Trophoblast cell (in vitro differentiated cells and primary cell): ENCODE measurements around the gene TAOK1.
"Not testable (repeated sequence)": the region's sequence is repeated elsewhere in the genome, so short reads cannot be mapped to it uniquely, and the experiment has no call there.

Source experiments
- DNase-seq, 2 donors: peaks; one replicate each; pipeline ENCODE4 v3.0.0-alpha.2; 2016
- H2AFZ ChIP-seq: 2 replicates; pipeline ENCODE4 v1.6.1; 2013; ENCODE audit warnings: low read length, moderate library complexity, mild to moderate bottlenecking; ENCODE audit not compliant: insufficient read depth, poor library complexity
- H2AK5ac ChIP-seq: 2 replicates; pipeline ENCODE4 v1.6.1; 2013; ENCODE audit warnings: mild to moderate bottlenecking, low read length
- H2BK120ac ChIP-seq: 2 replicates; pipeline ENCODE4 v1.6.1; 2013; ENCODE audit warnings: low read length, mild to moderate bottlenecking, moderate library complexity; ENCODE audit not compliant: insufficient read depth, poor library complexity
- H2BK12ac ChIP-seq: 2 replicates; pipeline ENCODE4 v1.6.1; 2013; ENCODE audit warnings: mild to moderate bottlenecking, low read length, moderate library complexity
- H2BK5ac ChIP-seq: 2 replicates; pipeline ENCODE4 v1.6.1; 2013; ENCODE audit warnings: low read length, low read depth, moderate library complexity, mild to moderate bottlenecking; ENCODE audit not compliant: poor library complexity
- H3K14ac ChIP-seq: 2 replicates; pipeline ENCODE4 v1.6.1; 2013; ENCODE audit warnings: mild to moderate bottlenecking, low read length
- H3K18ac ChIP-seq: 2 replicates; pipeline ENCODE4 v1.6.1; 2013; ENCODE audit warnings: mild to moderate bottlenecking, low read length
- H3K23ac ChIP-seq: 2 replicates; pipeline ENCODE4 v1.6.1; 2013; ENCODE audit warnings: low read length
- H3K27ac ChIP-seq: 2 replicates; pipeline ENCODE4 v1.5.1; 2013; ENCODE audit warnings: low read depth, mild to moderate bottlenecking, inconsistent platforms, low read length, moderate library complexity
- H3K27me3 ChIP-seq: 2 replicates; pipeline ENCODE4 v1.6.1; 2013; ENCODE audit warnings: inconsistent platforms, mild to moderate bottlenecking, low read length, moderate library complexity; ENCODE audit not compliant: insufficient read depth
- H3K36me3 ChIP-seq, 2 experiments: 1 replicate in 1 of 2; 2 replicates in 1 of 2; pipeline ENCODE4 v1.6.1; 2013; ENCODE audit warnings: low read length in 2 of 2, mild to moderate bottlenecking in 2 of 2, moderate library complexity in 1 of 2; ENCODE audit not compliant: insufficient read depth in 2 of 2, control insufficient read depth in 1 of 2
- H3K4ac ChIP-seq: 2 replicates; pipeline ENCODE4 v1.6.1; 2013; ENCODE audit warnings: low read depth, mild to moderate bottlenecking, low read length, moderate library complexity
- H3K4me1 ChIP-seq, 2 experiments: 1 replicate in 1 of 2; 2 replicates in 1 of 2; pipeline ENCODE4 v1.6.1; 2013; ENCODE audit warnings: low read length in 2 of 2, mild to moderate bottlenecking in 2 of 2, moderate library complexity in 1 of 2; ENCODE audit not compliant: insufficient read depth in 2 of 2, control insufficient read depth in 1 of 2
- H3K4me2 ChIP-seq: 2 replicates; pipeline ENCODE4 v1.6.1; 2013; ENCODE audit warnings: inconsistent platforms, mild to moderate bottlenecking, low read length, moderate library complexity
- H3K4me3 ChIP-seq: 2 replicates; pipeline ENCODE4 v1.5.1; 2013; ENCODE audit warnings: mild to moderate bottlenecking, low read depth, low read length, inconsistent platforms
- H3K79me1 ChIP-seq: one replicate; pipeline ENCODE4 v1.6.1; 2013; ENCODE audit warnings: low read length
- H3K79me2 ChIP-seq: 2 replicates; pipeline ENCODE4 v1.6.1; 2013; ENCODE audit warnings: low read length, mild to moderate bottlenecking; ENCODE audit not compliant: control insufficient read depth, insufficient read depth, poor library complexity
- H3K9ac ChIP-seq: 2 replicates; pipeline ENCODE4 v1.6.1; 2013; ENCODE audit warnings: mild to moderate bottlenecking, low read length
- H3K9me3 ChIP-seq: 2 replicates; pipeline ENCODE4 v1.6.1; 2013; ENCODE audit warnings: low read depth, mild to moderate bottlenecking, control low read depth, inconsistent platforms, low read length; ENCODE audit not compliant: insufficient read depth
- H4K12ac ChIP-seq: 2 replicates; pipeline ENCODE4 v1.6.1; 2013; ENCODE audit warnings: low read depth, mild to moderate bottlenecking, low read length, moderate library complexity
- H4K8ac ChIP-seq: 2 replicates; pipeline ENCODE4 v1.6.1; 2013; ENCODE audit warnings: low read depth, mild to moderate bottlenecking, low read length, moderate library complexity
- H4K91ac ChIP-seq: one replicate; pipeline ENCODE4 v1.6.1; 2013; ENCODE audit warnings: low read depth, mild to moderate bottlenecking, low read length, moderate library complexity
- WGBS: extraction: QIAGEN DNeasy Blood & Tissue Kit; methylation state at CpG from one replicate; pipeline ENCODE4 v1.1.7; 2013; ENCODE audit warnings: missing lambda C conversion rate; ENCODE audit not compliant: insufficient read length, insufficient coverage; ENCODE audit errors: extremely low coverage; 5-methylcytosine and 5-hydroxymethylcytosine counted together

Gene TAOK1

GRCh38 chr17:29469276-29469675 is 79.1 kb downstream of the TAOK1 start:
- Histone ChIP-seq H4K12ac (no peak overlapping the region), H2AFZ (no peak overlapping the region), H3K79me2 (no peaks in the 10 kb centered on the region), H3K14ac (no peak overlapping the region), H3K36me3 (peaks cover 16 to 20% of the 10 kb centered on the region in 2 experiments), H3K27me3 (no peaks in the 10 kb centered on the region), H3K4me3 (no peak overlapping the region), H3K4me2 (no peak overlapping the region), H3K4me1 (no peaks in the 10 kb centered on the region), H4K8ac (no peak overlapping the region), H3K79me1 (no peaks in the 10 kb centered on the region), H4K91ac (no peak overlapping the region), H3K4ac (no peak overlapping the region), H2BK12ac (no peak overlapping the region), H3K23ac (no peak overlapping the region), H3K18ac (no peak overlapping the region), H2AK5ac (no peak overlapping the region), H2BK120ac (no peak overlapping the region), H3K27ac (no peak overlapping the region), H3K9ac (no peak overlapping the region), H2BK5ac (no peak overlapping the region), H3K9me3 (no peaks in the 10 kb centered on the region)
- WGBS = no CpG with 5 or more reads among the region's 3 CpGs
- peak; percentile 32 to 87 for DNase-seq

- not testable (repeated sequence) for H2AFZ ChIP-seq, H4K8ac ChIP-seq, H3K18ac ChIP-seq, H3K4me1 ChIP-seq, H3K9ac ChIP-seq, H3K14ac ChIP-seq, H3K27ac ChIP-seq, H4K12ac ChIP-seq, H4K91ac ChIP-seq, H3K27me3 ChIP-seq, H3K4me2 ChIP-seq, H2BK120ac ChIP-seq, H2BK12ac ChIP-seq, H2BK5ac ChIP-seq, H3K4ac ChIP-seq, H3K23ac ChIP-seq, H3K79me2 ChIP-seq, H3K9me3 ChIP-seq, H3K79me1 ChIP-seq, H3K4me3 ChIP-seq, H2AK5ac ChIP-seq
- H3K36me3 ChIP-seq = peaks cover 7 to 12% of the 10 kb centered on the region in 2 experiments
- peak in 1 of 2 donors; percentile 24 for DNase-seq
- WGBS = no CpG with 5 or more reads among the region's 4 CpGs
Measured at GRCh38 chr17:29473437-29473836, 83.3 kb downstream of the TAOK1 start.

- Histone ChIP-seq H2BK5ac (no peak overlapping the region), H4K91ac (no peak overlapping the region), H3K4me2 (no peak overlapping the region), H3K4me3 (no peak overlapping the region), H3K4me1 (no peaks in the 10 kb centered on the region), H2BK12ac (no peak overlapping the region), H4K12ac (no peak overlapping the region), H3K79me2 (no peaks in the 10 kb centered on the region), H3K4ac (no peak overlapping the region), H3K27me3 (no peaks in the 10 kb centered on the region), H3K18ac (no peak overlapping the region), H2AFZ (no peak overlapping the region), H2AK5ac (no peak overlapping the region), H3K23ac (no peak overlapping the region), H3K9ac (no peak overlapping the region), H3K36me3 (peaks cover 9 to 10% of the 10 kb centered on the region in 2 experiments), H2BK120ac (no peak overlapping the region), H3K79me1 (no peaks in the 10 kb centered on the region), H3K27ac (no peak overlapping the region), H3K14ac (no peak overlapping the region), H3K9me3 (no peaks in the 10 kb centered on the region), H4K8ac (no peak overlapping the region)
- no peak for DNase-seq
- WGBS = no CpG with 5 or more reads among the region's 1 CpG
Measured at GRCh38 chr17:29474297-29474696, 84.1 kb downstream of the TAOK1 start.

GRCh38 chr17:29475891-29476290 is 85.7 kb downstream of the TAOK1 start:
- Histone ChIP-seq H2AK5ac (no peak overlapping the region), H3K27me3 (no peaks in the 10 kb centered on the region), H3K27ac (no peak overlapping the region), H2BK120ac (no peak overlapping the region), H3K4me1 (no peaks in the 10 kb centered on the region), H3K4ac (no peak overlapping the region), H2BK5ac (no peak overlapping the region), H4K8ac (no peak overlapping the region), H3K9me3 (no peaks in the 10 kb centered on the region), H3K14ac (no peak overlapping the region), H3K9ac (no peak overlapping the region), H3K18ac (no peak overlapping the region), H2AFZ (no peak overlapping the region), H2BK12ac (no peak overlapping the region), H3K4me3 (no peak overlapping the region), H4K12ac (no peak overlapping the region), H4K91ac (no peak overlapping the region), H3K23ac (no peak overlapping the region), H3K4me2 (no peak overlapping the region), H3K36me3 (peaks cover 11 to 13% of the 10 kb centered on the region in 2 experiments), H3K79me2 (no peaks in the 10 kb centered on the region), H3K79me1 (no peaks in the 10 kb centered on the region)
- WGBS = no CpG with 5 or more reads among the region's 2 CpGs
- no peak for DNase-seq
